PC-3 (cell line): ENCODE results near the gene SLC16A3. TPM values are rescaled to one million over a fixed set of nuclear protein-coding genes. Genes with fewer than 3 reads are reported as not detected.
A peak's percentile ranks its signal among the peaks of the same experiment; 100 is the strongest.
"Not testable (repeated sequence)": the region's sequence is repeated elsewhere in the genome, so short reads cannot be mapped to it uniquely, and the experiment has no call there.

ENCODE experiments used
- ATAC-seq: fragments of 200-7000 bp; cut with Tn5 transposase; 2 replicates; pipeline ENCODE4 v1.9.1; 2020; ENCODE audit warnings: mild to moderate bottlenecking, moderate library complexity
- BruUV-seq: library from RNA; stranded (reverse); fragments of 400-500 nt; replicated peaks from 2 replicates; lab custom pipeline; 2021; lab: Mats Ljungman, UMichigan
- CTCF ChIA-PET: fragments of 300-600 bp; sonication (Branson Sonifier 250); formaldehyde crosslinking; loops from one replicate; lab custom pipeline; 2022; ENCODE audit warnings: antibody characterized with exemption; lab: Charles Lee
- POLR2A ChIA-PET: fragments of 300-600 bp; sonication (Branson Sonifier 250); formaldehyde crosslinking; loops from one replicate; lab custom pipeline; 2022; ENCODE audit warnings: antibody characterized with exemption; ENCODE audit not compliant: unreplicated experiment; lab: Charles Lee
- DNase-seq: peaks from one replicate; pipeline ENCODE4 v3.0.0-alpha.2; 2015
- H2AFZ ChIP-seq: fragments of 300-600 bp; sonication (generic); 2 replicates; pipeline ENCODE4 v1.6.0; 2016; ENCODE audit warnings: antibody characterized with exemption, low read length
- H3F3A ChIP-seq: fragments of 300-600 bp; sonication (generic); one replicate; pipeline ENCODE4 v1.6.0; 2017; ENCODE audit warnings: antibody characterized with exemption, low read length, control low read depth, mild to moderate bottlenecking; ENCODE audit not compliant: unreplicated experiment
- H3K27ac ChIP-seq: fragments of 300-600 bp; sonication (generic); 2 replicates; pipeline ENCODE4 v1.5.1; 2016; ENCODE audit warnings: mild to moderate bottlenecking, low read length
- H3K27me3 ChIP-seq: fragments of 300-600 bp; sonication (generic); 2 replicates; pipeline ENCODE4 v1.6.1; 2016; ENCODE audit warnings: low read length, mixed read lengths
- H3K36me3 ChIP-seq: fragments of 300-600 bp; sonication (generic); 2 replicates; pipeline ENCODE4 v1.6.1; 2016; ENCODE audit warnings: low read depth, mixed run types, low read length, mixed read lengths
- H3K4me1 ChIP-seq: fragments of 300-600 bp; sonication (generic); 2 replicates; pipeline ENCODE4 v1.5.1; 2016; ENCODE audit warnings: low read length; ENCODE audit not compliant: insufficient read depth
- H3K4me2 ChIP-seq: fragments of 300-600 bp; sonication (generic); 2 replicates; pipeline ENCODE4 v1.6.0; 2016; ENCODE audit warnings: low read length
- H3K4me3 ChIP-seq: fragments of 300-600 bp; sonication (generic); 2 replicates; pipeline ENCODE4 v1.5.1; 2016; ENCODE audit warnings: mild to moderate bottlenecking, low read length, mixed read lengths
- H3K79me2 ChIP-seq: fragments of 300-600 bp; sonication (generic); 2 replicates; pipeline ENCODE4 v1.6.1; 2017; ENCODE audit warnings: low read length, mixed read lengths
- H3K9ac ChIP-seq: fragments of 300-600 bp; sonication (generic); 2 replicates; pipeline ENCODE4 v1.6.0; 2016; ENCODE audit warnings: mild to moderate bottlenecking, low read length
- H3K9me2 ChIP-seq: fragments of 300-600 bp; sonication (generic); replicated peaks from 2 replicates; pipeline ENCODE4 v1.6.1; 2016; ENCODE audit warnings: mixed run types, low read length, mixed read lengths
- H3K9me3 ChIP-seq: fragments of 300-600 bp; sonication (generic); 2 replicates; pipeline ENCODE4 v1.6.1; 2016; ENCODE audit warnings: low read length, mixed read lengths
- H4K20me1 ChIP-seq: fragments of 300-600 bp; sonication (generic); 2 replicates; pipeline ENCODE4 v1.6.1; 2016; ENCODE audit warnings: low read length, mixed read lengths
- CTCF ChIP-seq: fragments of 300-600 bp; sonication (generic); conservative IDR thresholded peaks from 2 replicates; pipeline ENCODE4 v1.5.1; 2017; ENCODE audit warnings: antibody characterized with exemption, low read depth, mild to moderate bottlenecking, low read length
- EZH2 ChIP-seq: fragments of 300-600 bp; sonication (generic); IDR thresholded peaks from one replicate; pipeline ENCODE4 v1.6.1; 2017; ENCODE audit warnings: antibody characterized with exemption, mild to moderate bottlenecking, low read length; ENCODE audit not compliant: unreplicated experiment
- EZH2phosphoT487 ChIP-seq: fragments of 300-600 bp; sonication (generic); IDR thresholded peaks from 2 replicates; pipeline ENCODE4 v1.6.1; 2018; ENCODE audit warnings: mild to moderate bottlenecking, antibody characterized with exemption, low read length, borderline replicate concordance
- intact Hi-C: fragments of 100-400 bp; cut with micrococcal nuclease; formaldehyde crosslinking; loops from 2 replicates; pipeline ENCODE4 v1.9.0; 2023
- total RNA-seq: library from RNA; depleted of rRNA; stranded (reverse); fragments of >200 nt; gene quantifications from 2 replicates; pipeline ENCODE4 v1.2.3, GENCODE V29; 2014

The SLC16A3 gene
- total RNA-seq, 1 experiment from 2014 or later: 286 TPM

- no peak overlapping the region for H3K4me3 ChIP-seq
- H3K9me2 ChIP-seq: no peaks in the 10 kb centered on the region
- TF ChIP-seq EZH2phosphoT487 (no peak), CTCF (no peak), EZH2 (no peak)
- POLR2A ChIA-PET: no interaction called here
- peaks cover 54% of the 10 kb centered on the region for H4K20me1 ChIP-seq
- no peak overlapping the region for H3K9ac ChIP-seq
- TSS peak; percentile 3 for BruUV-seq
- no peak overlapping the region for H2AFZ ChIP-seq
- no peaks in the 10 kb centered on the region for H3K9me3 ChIP-seq
- H3K4me2 ChIP-seq: no peak overlapping the region
- H3K79me2 ChIP-seq: peaks cover 83% of the 10 kb centered on the region
- DNase-seq: no peak
- peaks cover 80% of the 10 kb centered on the region for H3K36me3 ChIP-seq
- no peak for ATAC-seq
- no peaks in the 10 kb centered on the region for H3K4me1 ChIP-seq
- H3K27ac ChIP-seq: no peak overlapping the region
- CTCF ChIA-PET: no interaction called here
- intact Hi-C loops: no loop called here
- H3F3A ChIP-seq: peaks cover 13% of the 10 kb centered on the region
- no peaks in the 10 kb centered on the region for H3K27me3 ChIP-seq
These were observed 29.7 kb downstream of the SLC16A3 start for GRCh38 chr17:82258555-82258954.

- not testable (repeated sequence) for ATAC-seq
- peaks cover 61% of the 10 kb centered on the region for H4K20me1 ChIP-seq
These were observed 31.4 kb downstream of the SLC16A3 start for GRCh38 chr17:82259972-82260961.

GRCh38 chr17:82262344-82262743 lies 33.5 kb downstream of the SLC16A3 start:
- no peak overlapping the region for H3K27ac ChIP-seq
- H3K27me3 ChIP-seq: no peaks in the 10 kb centered on the region
- no peak overlapping the region for H3K4me2 ChIP-seq
- peaks cover 5% of the 10 kb centered on the region for H3K4me1 ChIP-seq
- H3K36me3 ChIP-seq: peaks cover 85% of the 10 kb centered on the region
- BruUV-seq: no TSS peak
- ChIA-PET CTCF (no interaction called here), POLR2A (no interaction called here)
- peaks cover 66% of the 10 kb centered on the region for H4K20me1 ChIP-seq
- H3K9me3 ChIP-seq: no peaks in the 10 kb centered on the region
- H3K79me2 ChIP-seq: peaks cover 98% of the 10 kb centered on the region
- intact Hi-C loops: no loop called here
- TF ChIP-seq EZH2 (no peak), EZH2phosphoT487 (no peak), CTCF (no peak)
- no peak for DNase-seq
- H3K4me3 ChIP-seq: no peak overlapping the region
- H2AFZ ChIP-seq: no peak overlapping the region
- H3K9ac ChIP-seq: no peak overlapping the region
- no peaks in the 10 kb centered on the region for H3K9me2 ChIP-seq
- no peak for ATAC-seq
- H3F3A ChIP-seq: peaks cover 16% of the 10 kb centered on the region

More at GRCh38 chr17:82259972-82260961, 31.4 kb downstream of the SLC16A3 start:
- peaks cover 92% of the 10 kb centered on the region for H3K36me3 ChIP-seq
- peaks cover 13% of the 10 kb centered on the region for H3F3A ChIP-seq
- H3K9me2 ChIP-seq, H3K4me2 ChIP-seq, BruUV-seq, DNase-seq, H3K4me1 ChIP-seq, H3K27me3 ChIP-seq, CTCF ChIA-PET, H3K9me3 ChIP-seq, H3K4me3 ChIP-seq, H2AFZ ChIP-seq, H3K27ac ChIP-seq, POLR2A ChIA-PET, intact Hi-C loops, H3K9ac ChIP-seq: not testable (repeated sequence)
- H3K79me2 ChIP-seq: peaks cover 98% of the 10 kb centered on the region
